ENCODE measurements around the gene CAMSAP1.

GRCh38 chr9:135777623-135778177, 129.6 kb downstream of the CAMSAP1 start:
- no peak for TF ChIP-seq CTCF (IDR thresholded peaks at IDR 0.05)
- no peak for TF ChIP-seq POLR2A (IDR thresholded peaks at IDR 0.05)
